GM12874 (cell line): ENCODE measurements around the gene GPR21.

ENCODE experiments used
- CTCF ChIP-seq: IDR thresholded peaks from 2 replicates; pipeline ENCODE4 v1.5.1; 2011; ENCODE audit warnings: low read depth, mild to moderate bottlenecking, control low read depth, low read length, moderate library complexity; ENCODE audit not compliant: insufficient read depth

GPR21 gene

DNA sequence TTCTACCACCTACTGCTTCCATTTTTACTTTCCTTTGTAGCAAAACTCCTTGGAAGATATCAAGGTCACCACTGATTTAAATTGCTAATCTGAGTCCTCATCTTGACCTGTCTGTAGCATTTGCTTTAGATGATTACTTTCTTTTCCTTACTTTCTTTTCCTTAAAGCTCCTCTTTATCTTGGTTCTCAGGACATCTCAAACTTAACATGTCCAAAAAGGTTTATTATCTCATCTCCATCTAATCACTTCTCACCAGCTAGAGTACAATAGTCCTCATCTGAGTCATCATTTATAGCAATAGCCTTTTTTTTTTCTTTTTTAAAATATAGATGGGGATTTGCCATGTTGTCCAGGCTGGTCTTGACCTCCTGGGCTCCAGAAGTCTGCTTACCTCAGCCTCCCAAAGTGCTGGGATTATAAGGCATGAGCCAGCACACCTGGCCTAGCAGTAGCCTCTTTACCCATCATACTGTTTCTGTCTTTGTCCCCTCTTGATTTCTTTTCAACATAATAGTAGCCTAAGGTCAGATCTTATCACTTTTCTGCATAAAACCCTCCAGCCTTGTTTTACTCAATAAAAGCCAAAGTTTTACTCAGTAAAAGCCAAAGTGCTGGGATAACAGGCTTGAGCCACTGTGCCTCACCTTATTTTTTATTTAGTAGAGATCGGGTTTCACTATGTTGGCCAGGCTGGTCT is 32.9 kb upstream of the GPR21 start:
- TF ChIP-seq CTCF = no peak

DNA sequence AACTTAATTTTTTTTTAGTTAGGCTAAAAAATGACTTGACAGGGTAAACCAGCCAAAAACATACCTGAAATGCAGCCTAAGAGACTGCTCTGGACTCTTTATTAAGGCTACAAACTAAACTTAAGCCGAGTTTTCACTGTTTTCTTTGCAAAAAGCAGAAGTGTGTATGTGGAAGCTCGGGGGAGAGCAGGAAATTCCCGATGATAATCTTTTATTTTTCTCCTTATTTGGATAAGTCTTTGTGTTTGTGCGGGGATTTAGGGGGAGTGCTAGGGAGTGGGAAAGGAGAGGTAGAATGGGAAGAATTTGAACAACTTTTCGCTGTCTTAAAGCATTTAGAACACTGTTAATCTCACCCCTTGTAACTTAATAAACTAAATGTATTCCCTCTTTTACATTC is 30.7 kb upstream of the GPR21 start:
- TF ChIP-seq CTCF = no peak

DNA sequence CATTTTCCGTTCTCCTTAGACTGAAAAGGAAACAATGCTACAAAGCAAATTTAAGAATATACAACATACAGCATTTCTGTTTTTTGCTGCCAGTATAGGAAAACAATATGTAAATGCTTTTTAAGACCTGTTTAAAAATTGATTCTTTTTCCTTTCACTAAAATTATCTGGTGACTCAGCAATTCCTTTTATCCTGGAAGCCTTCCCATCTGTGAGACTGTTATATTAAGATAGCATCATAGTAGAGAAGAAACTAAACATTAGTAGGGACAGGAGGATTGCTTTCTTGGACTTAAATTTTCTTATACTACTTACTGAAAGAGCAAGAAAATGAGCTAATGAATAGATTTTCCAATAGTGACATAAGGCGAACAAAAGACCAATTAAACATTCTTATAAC is 30.0 kb upstream of the GPR21 start:
- TF ChIP-seq CTCF = no peak

DNA sequence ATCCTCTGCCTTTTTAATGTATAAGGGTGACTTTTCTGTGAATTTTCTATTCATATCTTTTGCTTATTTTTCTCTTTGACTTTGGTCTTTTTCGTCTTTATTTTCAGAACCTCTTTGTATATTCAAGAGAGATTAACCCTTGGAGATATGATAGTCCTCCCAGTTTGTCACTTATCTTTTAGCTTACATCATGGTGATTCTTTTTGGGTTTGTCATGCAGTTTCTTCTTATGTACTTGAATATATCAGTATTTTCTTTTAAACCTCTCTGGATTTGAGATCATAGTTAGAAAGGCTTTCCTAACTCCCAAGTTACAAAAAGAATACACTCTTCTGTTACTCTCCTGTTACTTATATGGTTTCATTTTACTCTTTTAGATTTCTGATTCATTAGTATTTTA is 27.5 kb upstream of the GPR21 start:
- TF ChIP-seq CTCF = no peak

- no peak for TF ChIP-seq CTCF
Measured at GRCh38 chr9:123007269-123007668, 26.2 kb upstream of the GPR21 start.

- TF ChIP-seq CTCF = no peak
Measured at GRCh38 chr9:123008909-123009308, 24.6 kb upstream of the GPR21 start.

DNA sequence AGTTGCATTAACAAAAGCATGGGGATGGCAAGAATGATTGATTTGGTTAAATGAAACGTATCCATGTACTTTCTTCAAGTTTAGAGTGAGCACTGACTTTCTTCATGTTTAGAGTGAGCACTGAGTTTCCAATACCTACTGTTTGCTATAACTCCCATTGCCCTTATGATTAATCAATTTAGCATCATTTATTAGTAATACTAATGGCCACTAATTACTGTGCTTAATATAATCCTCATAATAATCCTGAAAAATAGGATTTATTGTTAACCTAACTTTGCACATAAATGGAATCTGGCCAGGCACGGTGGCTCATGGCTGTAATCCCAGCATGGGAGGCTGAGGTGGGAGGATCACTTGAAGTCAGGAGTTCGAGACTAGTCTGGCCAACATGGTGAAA is 22.1 kb upstream of the GPR21 start:
- no peak for TF ChIP-seq CTCF
